ENCODE data around the gene NKX2-1.

The NKX2-1 gene

DNA sequence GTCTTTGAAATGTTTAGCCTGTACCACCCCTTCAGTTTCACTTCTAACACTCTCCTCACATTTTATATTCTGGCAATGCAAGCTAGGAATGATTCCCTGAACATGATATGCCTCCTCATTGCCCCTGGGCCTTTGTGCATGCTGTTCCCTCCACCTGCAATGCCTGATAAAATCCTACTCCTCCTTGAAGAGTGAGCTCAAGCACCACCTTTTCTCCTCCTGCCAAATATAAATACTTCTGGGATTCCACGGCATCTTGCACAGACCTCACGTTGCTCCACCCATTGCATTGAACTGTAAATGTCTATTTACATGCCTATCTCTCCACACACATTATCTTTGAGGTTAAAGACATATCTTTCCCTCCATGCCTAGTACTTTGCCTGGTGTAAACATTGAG lies 21.1 kb downstream of the NKX2-1 start:
- ATAC-seq, result no peak

DNA sequence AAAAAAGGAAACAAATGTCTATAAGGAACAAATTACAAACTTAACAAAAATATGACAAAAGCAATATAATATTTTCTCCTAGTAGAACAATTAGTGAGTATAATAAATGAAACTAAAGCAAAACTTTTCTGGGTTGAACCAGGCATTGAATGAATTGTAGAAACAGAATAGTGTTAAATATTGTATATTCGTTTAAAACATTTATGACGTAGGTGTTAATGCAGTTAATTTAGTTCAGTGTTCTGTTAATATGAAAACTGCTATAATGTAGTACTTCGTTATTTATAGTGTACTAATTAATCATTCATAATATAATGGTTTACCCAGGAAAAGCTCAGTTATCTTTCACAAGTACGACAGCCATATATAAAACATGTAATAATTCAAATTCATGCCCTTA lies 23.7 kb downstream of the NKX2-1 start:
- no peak for ATAC-seq
- TF ChIP-seq OSR1 (CRISPR knock-in tag; IDR thresholded peaks at IDR 0.05) (no peak), ZNF565 (CRISPR knock-in tag; conservative IDR thresholded peaks at IDR 0.05; ENCODE audit: low read depth) (no peak), TOX (CRISPR knock-in tag; IDR thresholded peaks at IDR 0.05; ENCODE audit: borderline replicate concordance) (no peak)

More for the DNA sequence above, 21.1 kb downstream of the NKX2-1 start:
- TF ChIP-seq, protein P1, sequence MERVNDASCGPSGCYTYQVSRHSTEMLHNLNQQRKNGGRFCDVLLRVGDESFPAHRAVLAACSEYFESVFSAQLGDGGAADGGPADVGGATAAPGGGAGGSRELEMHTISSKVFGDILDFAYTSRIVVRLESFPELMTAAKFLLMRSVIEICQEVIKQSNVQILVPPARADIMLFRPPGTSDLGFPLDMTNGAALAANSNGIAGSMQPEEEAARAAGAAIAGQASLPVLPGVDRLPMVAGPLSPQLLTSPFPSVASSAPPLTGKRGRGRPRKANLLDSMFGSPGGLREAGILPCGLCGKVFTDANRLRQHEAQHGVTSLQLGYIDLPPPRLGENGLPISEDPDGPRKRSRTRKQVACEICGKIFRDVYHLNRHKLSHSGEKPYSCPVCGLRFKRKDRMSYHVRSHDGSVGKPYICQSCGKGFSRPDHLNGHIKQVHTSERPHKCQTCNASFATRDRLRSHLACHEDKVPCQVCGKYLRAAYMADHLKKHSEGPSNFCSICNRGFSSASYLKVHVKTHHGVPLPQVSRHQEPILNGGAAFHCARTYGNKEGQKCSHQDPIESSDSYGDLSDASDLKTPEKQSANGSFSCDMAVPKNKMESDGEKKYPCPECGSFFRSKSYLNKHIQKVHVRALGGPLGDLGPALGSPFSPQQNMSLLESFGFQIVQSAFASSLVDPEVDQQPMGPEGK (CRISPR knock-in tag; IDR thresholded peaks at IDR 0.05; ENCODE audit: borderline replicate concordance), result no peak

DNA sequence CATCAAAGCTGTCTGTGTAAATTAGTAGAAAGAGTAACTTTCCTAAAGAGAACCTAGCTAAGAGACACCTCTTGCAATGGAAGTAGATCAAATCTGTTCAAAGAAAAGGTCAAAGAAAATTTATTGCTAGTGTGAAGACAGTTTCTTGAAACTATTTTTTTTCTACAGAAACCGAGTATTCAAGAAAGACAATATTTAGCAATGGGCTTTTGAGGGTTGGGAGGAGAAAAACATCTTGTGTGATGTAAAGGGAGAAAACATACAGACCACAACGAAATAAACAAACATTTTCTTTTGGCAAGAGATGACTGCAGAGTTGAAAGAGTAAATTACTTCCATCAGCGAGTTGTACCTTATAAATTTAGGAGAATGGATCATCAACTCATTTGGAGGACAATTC lies 24.4 kb downstream of the NKX2-1 start:
- no peak for ATAC-seq
- TF ChIP-seq ARNTL (CRISPR knock-in tag; IDR thresholded peaks at IDR 0.05; ENCODE audit: borderline replicate concordance, low read depth), result no peak
- no peak for TF ChIP-seq PPARA (CRISPR knock-in tag; IDR thresholded peaks at IDR 0.05; ENCODE audit: borderline replicate concordance)
- TF ChIP-seq OSR1 (CRISPR knock-in tag; IDR thresholded peaks at IDR 0.05), result no peak
- TF ChIP-seq, protein P2, sequence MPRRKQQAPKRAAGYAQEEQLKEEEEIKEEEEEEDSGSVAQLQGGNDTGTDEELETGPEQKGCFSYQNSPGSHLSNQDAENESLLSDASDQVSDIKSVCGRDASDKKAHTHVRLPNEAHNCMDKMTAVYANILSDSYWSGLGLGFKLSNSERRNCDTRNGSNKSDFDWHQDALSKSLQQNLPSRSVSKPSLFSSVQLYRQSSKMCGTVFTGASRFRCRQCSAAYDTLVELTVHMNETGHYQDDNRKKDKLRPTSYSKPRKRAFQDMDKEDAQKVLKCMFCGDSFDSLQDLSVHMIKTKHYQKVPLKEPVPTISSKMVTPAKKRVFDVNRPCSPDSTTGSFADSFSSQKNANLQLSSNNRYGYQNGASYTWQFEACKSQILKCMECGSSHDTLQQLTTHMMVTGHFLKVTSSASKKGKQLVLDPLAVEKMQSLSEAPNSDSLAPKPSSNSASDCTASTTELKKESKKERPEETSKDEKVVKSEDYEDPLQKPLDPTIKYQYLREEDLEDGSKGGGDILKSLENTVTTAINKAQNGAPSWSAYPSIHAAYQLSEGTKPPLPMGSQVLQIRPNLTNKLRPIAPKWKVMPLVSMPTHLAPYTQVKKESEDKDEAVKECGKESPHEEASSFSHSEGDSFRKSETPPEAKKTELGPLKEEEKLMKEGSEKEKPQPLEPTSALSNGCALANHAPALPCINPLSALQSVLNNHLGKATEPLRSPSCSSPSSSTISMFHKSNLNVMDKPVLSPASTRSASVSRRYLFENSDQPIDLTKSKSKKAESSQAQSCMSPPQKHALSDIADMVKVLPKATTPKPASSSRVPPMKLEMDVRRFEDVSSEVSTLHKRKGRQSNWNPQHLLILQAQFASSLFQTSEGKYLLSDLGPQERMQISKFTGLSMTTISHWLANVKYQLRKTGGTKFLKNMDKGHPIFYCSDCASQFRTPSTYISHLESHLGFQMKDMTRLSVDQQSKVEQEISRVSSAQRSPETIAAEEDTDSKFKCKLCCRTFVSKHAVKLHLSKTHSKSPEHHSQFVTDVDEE (CRISPR knock-in tag; IDR thresholded peaks at IDR 0.05), result no peak
- no peak for TF ChIP-seq TCF4 (CRISPR knock-in tag; IDR thresholded peaks at IDR 0.05; ENCODE audit: borderline replicate concordance)
- TF ChIP-seq POU6F1 (CRISPR knock-in tag; IDR thresholded peaks at IDR 0.05; ENCODE audit: borderline replicate concordance, low read depth), result no peak
- TF ChIP-seq ZC3H10 (CRISPR knock-in tag; IDR thresholded peaks at IDR 0.05), result no peak

DNA sequence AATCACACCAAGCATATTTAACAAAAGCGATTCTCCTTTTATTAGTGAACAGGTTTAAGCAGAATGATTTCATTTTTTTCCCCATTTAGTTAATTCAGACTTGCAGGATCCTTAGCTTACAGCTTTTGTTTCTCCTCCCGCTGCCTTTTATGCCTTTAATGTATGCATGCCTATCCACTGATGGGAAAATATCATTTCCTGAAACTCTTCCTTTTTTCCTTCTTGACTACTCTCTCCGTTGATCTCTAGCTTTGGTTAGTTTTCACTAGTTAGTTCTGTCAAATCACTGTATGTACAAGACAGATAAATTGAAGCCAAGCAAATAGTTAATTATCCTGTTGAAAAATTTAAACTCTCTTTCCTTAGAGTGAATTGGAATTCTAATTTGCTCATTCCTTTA lies 26.3 kb downstream of the NKX2-1 start:
- TF ChIP-seq CREB5 (CRISPR knock-in tag; IDR thresholded peaks at IDR 0.05; ENCODE audit: low read depth) (no peak), CSDC2 (CRISPR knock-in tag; IDR thresholded peaks at IDR 0.05) (no peak), GLIS3 (CRISPR knock-in tag; IDR thresholded peaks at IDR 0.05) (no peak)
- no peak for ATAC-seq

- no peak for ATAC-seq
- TF ChIP-seq POU6F1 (CRISPR knock-in tag; IDR thresholded peaks at IDR 0.05; ENCODE audit: borderline replicate concordance, low read depth) (no peak), ZNF8 (CRISPR knock-in tag; IDR thresholded peaks at IDR 0.05) (no peak), CREB5 (CRISPR knock-in tag; IDR thresholded peaks at IDR 0.05; ENCODE audit: low read depth) (no peak), TOX (CRISPR knock-in tag; IDR thresholded peaks at IDR 0.05; ENCODE audit: borderline replicate concordance) (no peak), ZC3H10 (CRISPR knock-in tag; IDR thresholded peaks at IDR 0.05) (no peak), ISL1 (CRISPR knock-in tag; IDR thresholded peaks at IDR 0.05) (no peak), CSDC2 (CRISPR knock-in tag; IDR thresholded peaks at IDR 0.05) (no peak), GLIS3 (CRISPR knock-in tag; IDR thresholded peaks at IDR 0.05) (no peak), BACH2 (CRISPR knock-in tag; IDR thresholded peaks at IDR 0.05; ENCODE audit: borderline replicate concordance) (no peak), PPARA (CRISPR knock-in tag; IDR thresholded peaks at IDR 0.05; ENCODE audit: borderline replicate concordance) (no peak), ZFP30 (CRISPR knock-in tag; IDR thresholded peaks at IDR 0.05) (no peak)
- TF ChIP-seq, protein P3, sequence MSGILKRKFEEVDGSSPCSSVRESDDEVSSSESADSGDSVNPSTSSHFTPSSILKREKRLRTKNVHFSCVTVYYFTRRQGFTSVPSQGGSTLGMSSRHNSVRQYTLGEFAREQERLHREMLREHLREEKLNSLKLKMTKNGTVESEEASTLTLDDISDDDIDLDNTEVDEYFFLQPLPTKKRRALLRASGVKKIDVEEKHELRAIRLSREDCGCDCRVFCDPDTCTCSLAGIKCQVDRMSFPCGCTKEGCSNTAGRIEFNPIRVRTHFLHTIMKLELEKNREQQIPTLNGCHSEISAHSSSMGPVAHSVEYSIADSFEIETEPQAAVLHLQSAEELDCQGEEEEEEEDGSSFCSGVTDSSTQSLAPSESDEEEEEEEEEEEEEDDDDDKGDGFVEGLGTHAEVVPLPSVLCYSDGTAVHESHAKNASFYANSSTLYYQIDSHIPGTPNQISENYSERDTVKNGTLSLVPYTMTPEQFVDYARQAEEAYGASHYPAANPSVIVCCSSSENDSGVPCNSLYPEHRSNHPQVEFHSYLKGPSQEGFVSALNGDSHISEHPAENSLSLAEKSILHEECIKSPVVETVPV (CRISPR knock-in tag; IDR thresholded peaks at IDR 0.05), result no peak
- TF ChIP-seq, protein P2 (CRISPR knock-in tag; IDR thresholded peaks at IDR 0.05), result no peak
Observed at GRCh38 chr14:36485773-36486172, 34.3 kb downstream of the NKX2-1 start.
